Measurements from ENCODE around the gene BAD.
"Not testable (repeated sequence)": the region's sequence is repeated elsewhere in the genome, so short reads cannot be mapped to it uniquely, and the experiment has no call there.

BAD gene

DNA sequence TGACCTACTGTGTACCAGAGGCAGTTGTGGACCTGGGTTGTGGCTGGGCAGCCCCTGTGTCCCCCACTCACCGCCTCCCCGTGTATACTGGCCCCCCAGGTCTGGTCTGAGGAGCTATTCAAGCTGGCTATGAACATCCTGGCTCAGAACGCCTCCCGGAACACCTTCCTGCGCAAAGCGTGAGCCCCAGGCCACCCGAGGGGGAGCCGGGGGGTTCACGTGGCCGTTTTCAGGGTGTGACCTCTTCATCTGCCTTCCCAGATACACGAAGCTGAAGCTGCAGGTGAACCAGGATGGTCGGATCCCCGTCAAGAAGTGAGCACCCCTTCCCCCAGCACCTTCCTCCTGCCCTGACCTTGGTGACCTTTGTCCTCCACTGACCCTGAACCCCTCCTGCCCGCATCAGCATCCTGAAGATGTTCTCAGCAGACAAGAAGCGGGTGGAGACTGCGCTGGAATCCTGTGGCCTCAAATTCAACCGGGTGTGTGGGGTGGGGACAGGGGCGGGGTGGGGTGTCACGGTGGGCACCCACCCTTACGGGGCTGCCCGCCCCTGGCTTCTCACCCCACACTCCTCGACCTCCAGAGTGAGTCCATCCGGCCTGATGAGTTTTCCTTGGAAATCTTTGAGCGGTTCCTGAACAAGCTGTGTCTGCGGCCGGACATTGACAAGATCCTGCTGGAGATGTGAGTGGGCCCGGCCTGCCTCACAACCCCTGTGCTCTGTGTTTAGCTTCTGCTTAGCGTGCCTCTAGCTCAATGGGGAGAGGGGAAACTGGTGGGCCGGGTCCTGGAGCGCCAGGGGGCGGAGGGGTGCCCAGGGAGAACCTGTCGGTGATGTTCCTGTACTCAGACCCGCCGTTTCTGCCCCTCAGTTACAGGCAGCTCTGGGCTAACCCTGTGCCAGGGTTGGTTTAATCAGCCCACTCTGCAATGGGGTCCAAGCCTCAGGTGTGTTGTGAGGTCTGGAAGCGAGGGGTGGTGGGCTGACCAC lies 29.0 kb downstream of the BAD start:
- no peak for DNase-seq

DNA sequence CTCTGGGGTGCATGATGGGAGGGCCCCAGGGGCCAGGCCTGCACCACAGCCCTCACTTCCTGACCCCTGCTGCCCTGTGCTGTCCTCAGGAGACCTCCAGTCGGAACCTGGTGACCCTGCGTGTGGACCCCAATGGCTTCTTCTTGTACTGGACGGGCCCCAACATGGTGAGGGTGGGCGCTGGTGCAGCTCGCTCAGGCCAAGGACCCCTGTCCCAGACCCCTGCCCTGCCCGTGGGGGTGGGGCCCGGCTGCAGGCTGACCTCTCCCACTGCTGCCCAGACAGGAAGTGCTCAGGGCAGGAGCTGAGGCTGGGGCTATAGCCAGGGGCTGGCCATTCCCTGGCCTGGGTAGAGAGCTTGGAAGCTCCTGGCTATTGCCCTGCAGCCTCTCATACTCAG lies 30.1 kb downstream of the BAD start:
- no peak for DNase-seq

GRCh38 chr11:64253481-64253880 lies 31.0 kb downstream of the BAD start:
- DNase-seq, result no peak

DNA sequence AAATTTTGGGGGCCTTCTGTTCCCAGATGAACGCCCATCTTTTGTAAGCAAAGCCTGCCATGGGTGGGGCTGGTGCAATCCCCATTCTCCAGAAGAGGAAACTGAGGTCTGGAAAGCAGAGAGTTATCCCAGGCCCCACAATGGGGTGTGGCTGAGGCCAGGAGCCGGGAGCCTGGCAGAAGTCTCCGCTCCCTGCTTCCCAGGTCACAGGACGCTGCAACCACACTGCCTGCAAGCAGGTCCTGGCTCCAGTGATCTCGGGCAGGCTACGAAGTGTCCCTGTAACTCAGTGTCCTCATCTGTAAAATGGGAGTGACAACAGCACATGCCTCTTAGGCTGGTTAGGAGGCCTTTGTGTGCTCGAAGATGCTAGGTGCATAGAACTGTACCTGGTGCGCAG lies 31.4 kb downstream of the BAD start:
- DNase-seq, result no peak

DNA sequence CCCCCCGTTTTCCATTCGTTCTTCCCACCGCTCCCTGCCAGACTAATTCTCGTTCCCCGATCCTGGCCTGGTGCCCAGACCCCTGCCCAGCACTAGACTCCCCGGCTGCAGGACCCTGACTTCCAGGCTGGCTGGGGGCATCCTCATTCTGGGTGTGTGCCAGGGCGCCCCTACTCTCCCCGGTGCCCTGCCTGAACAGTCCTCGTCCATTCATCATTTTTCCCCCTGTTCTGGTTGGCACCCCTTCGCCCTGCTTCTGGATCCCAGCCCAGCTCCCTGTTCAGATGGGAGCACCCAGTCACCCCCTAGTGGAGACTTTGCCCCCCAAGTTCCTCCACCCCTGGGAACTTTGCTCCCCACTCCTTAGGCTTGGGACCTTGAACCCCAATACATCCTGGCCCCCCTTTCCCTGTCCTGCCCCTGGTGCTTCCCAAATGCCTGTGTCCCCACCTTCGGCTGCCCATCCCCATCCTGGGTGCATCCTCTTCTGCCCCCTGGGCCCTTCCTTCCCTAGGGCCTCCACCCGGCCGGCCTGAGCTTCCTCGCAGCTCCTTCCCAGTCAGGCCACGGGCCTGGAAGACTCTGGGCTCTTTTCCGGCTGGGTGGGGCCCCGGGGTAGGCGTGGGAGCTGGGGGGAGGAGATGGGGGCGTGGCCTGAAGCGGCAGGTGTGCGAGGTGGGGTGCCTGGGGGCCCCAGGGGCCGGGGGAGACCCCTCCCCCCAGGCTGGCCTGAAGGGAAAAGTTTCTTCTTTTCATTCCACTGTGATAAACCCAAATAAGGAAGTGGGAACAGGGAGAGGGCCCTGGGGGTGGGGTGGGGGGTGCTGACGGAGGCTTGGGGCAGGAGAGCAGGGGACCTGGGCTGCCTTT lies 32.2 kb downstream of the BAD start:
- no peak for DNase-seq

DNA sequence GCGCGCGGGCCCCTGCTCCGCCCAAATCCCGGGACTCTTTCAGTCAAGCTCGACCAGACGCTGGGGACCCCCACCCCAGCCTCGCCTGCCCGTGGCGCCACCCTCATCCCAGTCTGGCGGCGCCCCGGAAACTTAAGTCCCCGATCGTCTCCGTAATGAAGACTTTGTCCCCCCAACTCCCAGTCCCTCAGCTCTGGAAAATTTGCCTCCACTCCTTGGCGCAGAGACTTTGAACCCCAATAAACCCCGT lies 32.8 kb downstream of the BAD start:
- no peak for DNase-seq

DNA sequence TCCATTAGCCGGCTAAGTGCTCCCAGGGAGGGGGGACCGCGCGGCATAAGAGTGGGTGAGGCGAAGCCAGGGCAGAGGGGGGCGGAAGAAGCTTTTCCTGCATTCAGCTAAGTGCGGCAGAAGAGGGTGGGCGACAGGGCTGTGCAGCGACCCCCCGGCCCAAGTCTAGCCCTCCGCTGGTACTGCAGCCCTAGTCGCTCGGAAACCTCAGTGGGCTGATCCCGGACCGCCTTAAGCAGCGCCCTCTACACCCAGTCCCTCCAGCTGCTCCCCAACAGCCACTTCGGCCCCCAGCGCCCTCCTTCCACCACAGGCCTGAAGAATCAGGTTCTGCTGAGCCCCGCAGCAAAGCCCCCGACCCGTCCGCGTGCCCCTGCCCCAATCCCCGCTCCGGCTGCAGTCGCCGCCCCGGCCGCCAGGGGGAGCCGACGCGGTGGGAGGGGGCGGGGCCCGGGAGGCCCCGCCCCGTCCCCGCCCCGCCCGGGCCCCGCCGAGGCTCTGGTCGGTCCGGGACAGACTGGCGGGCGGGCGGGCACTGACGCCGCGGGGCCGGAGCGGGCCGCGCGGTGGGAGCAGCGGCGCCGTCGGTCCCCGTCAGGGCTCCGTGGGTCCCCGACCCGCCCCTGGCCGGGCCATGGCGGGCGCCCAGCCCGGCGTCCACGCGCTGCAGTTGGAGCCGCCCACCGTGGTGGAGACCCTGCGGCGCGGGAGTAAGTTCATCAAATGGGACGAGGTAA lies 33.3 kb downstream of the BAD start, which contains the start of gene PLCB3:
Gene PLCB3, plus strand, starts transcription at position 515 of the 737 bp plus-strand sequence. Its CDS starts 120 bp downstream, at position 635.
- DNase-seq, result no peak

DNA sequence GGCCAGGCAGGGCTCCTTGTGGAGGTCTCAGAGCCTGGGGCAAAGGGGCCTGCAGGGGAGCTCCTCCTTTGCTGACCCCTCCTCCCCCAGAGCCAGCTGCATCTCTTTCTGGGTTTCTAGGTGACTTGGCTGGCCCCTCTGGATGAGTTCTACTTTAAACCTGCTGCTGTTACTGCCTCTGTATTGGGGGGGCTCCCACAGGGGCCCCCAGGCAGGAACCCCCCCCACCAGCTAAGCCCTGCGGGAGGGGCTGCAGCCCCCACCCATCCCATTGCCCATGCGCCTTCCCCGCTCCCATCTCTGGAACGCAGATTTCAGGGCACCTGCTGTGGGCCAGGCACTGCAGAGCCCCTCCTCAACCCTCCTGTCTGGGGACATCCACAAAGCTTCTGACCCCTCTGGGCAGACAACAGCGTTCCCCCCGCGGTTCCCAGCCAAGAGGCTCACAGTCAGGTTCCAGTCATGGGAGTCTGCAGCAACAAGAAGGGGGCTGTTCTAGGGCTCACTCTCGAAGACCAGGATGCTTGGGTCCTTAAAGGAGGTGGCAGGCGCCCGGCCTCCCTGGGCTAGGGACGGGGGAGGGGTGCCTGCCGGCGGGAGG lies 34.0 kb downstream of the BAD start:
- DNase-seq, result no peak

- DNase-seq, result no peak
Observed at GRCh38 chr11:64249563-64250414, 34.7 kb downstream of the BAD start.

DNA sequence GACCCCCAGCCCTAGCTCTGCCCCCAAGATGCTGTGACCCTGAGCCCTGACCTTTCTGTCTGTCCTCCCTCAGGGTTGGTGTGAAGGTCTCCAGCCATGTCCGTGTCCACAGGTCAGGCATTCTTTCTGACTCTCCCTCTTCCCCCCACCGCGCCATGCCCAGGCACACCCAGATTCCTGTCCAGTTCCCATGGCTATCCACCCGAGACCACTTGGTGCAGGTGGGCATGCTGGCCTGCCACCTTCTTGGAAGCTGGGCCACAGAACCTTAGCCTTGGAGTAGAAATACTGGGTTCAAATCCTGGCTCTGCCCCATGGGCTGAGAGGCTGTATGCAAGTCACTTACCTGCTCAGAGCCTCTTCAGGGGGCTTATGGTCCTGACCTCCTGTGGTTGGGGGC lies 35.4 kb downstream of the BAD start:
- no peak for DNase-seq

GRCh38 chr11:64248578-64248977 lies 35.9 kb downstream of the BAD start:
- DNase-seq, result no peak

DNA sequence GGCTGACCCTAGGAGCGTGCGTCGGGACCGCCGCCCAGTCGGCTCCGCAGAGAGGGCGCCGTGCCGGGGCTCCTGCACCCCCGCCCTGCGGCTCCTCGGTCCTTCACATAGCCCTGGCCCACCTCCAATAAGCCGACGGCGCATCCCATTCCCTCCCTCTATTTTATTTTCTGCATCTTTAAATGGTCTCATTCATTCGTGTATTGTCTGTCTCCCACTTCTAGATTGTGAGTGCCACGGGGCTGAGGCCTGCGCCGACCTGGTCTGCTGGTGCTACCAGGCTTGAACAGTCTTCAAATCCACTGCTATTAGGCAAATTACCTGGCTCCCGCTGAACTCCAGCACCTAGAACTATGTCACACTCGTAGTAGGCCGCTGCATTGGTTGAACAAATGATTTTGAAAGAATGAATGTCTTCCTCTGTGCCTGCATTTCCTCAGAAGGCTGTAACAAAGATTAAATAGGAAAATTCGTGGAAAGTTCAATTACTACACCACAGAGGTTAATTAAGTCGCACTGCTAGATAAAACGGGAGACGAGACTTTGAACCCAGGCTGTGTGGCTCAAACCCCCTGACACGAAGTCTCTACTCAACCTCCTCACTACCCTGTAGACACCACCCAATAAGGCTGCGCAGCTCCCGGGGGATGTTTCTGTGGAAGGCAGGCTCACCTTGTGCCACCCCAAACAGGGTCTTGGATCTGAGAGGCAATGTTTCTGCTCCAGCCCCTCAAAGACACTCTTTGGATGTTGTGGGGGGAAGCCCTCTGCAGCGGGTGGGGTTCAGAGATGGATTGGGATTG lies 36.5 kb downstream of the BAD start:
- no peak for DNase-seq

DNA sequence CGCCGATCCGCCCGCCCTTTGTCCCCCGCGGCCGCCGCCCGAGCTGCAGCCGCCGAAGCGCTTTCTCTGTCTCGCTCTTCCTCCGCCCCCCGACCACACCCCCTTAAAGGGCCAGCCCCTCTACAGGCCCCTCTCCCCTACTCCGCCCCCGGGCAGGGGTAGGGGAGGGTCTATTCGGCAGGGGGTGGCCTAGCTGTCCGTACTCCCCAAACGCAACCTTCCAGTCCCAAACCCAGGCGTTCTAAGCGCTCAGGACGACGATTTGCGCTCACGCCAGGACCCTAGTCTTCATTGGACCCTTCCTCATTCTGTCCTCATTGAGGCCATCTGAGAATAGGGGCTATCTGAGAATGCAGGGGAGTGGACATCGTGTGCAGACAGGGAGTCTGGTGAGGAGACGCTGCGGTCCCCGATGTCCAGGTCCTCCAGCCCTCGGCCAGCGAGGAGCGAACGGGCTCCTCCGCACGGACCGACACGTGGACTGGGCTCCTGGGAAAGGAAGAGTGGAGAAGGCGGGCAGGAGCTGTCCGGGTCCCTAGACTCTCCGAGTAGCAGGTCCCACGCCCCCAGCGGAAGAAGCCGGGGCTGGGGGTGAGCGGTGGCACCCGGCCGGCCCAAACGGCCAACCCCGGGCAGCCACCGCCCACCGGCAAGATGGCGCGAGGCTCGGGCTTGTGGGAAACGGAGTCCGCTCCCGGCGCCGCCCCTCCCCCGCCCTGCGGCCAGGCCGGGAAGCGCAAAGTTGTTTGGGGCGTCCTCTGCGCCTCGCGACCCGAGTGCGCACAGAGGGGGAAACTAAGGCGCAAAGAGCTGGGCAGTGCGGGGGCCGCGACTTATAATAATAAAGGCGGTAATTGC lies 37.4 kb downstream of the BAD start, which contains the start of gene PPP1R14B:
Gene PPP1R14B, minus strand, starts transcription at position 73 of the 858 bp plus-strand sequence. CDS start 270 bp downstream, outside the sequence.
- DNase-seq, result peak; percentile 75

- DNase-seq, result not testable (repeated sequence)
Observed at GRCh38 chr11:64246621-64246870, 37.9 kb downstream of the BAD start.

DNA sequence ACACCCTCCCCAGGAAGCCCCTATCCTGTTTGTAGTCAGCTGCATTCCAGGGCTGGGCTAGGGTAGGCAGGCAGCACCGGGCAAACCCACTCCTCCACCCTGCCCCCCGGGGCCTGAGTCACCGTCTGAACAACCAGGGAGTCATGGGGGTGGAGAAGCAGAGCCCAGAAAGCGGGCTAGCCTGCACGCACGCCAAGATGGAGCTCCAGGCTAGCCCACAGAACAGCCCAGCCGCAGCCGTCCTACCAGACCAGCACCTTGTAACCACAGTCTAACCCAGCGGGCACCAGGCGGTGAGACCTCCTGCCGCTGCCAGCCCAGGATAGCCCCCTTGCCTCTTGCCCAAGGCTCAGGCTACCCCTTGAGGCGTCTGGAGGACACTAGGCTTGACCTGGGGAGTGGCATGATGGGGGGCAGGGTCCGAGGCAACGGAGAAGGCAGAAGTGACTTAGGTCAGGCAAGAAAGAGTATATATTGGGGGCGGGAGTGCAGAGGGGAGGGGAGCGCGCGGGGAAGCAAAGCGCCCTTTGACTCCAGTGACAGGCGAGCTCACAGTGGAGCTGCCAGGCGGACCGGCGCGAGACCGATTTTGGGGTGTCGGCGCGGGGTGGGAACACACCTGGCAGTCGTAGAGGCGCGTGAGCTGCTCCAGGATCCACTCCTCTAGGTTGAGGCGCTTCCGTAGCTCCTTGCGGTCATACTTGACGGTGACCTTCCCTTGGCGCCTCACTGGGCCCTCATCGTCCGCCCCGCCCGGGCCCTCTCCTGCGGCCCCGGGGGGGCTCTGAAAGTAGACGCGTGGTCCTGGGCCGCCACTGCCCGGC lies 38.5 kb downstream of the BAD start:
- DNase-seq, result peak; percentile 18

DNA sequence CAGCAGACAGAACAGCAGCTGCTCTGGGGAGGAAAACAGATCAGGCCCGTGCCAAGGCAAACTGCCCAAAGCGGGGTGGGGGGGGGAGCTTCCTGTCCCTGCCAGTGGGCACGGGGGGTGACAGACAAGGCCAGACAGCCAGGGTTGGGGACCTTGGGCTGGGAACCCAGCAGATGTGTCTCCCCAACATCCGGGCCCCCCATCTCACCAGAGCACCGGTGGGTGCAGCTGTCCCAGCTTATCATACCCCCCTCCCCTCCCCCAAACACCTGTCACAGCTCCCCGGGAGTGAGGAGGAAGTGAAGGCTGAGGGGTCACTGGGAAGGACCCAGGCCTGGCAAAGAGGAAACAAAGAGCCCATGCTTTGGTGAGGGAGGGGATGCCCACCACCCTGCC lies 39.1 kb downstream of the BAD start:
- DNase-seq, result no peak

DNA sequence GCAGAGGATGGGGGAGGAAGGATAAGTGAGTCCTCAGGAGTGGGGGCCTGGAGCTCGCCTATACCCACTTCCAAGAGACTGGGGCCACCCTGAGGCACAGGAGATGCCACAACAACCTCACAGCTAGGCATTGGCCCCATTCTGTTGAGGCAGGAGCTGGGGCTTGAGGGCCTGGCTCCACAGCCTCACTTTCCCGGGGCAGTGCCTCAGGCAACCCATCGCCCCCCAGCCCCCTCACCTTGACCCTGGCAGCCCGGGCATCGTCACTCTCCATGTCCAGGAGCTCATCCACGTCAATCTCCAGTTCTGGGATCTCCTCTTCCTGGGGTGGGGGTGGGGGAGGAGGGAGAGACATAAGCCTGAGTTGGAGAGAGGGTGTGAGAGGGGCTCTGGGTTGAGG lies 39.5 kb downstream of the BAD start:
- no peak for DNase-seq

GRCh38 chr11:64244107-64244506 lies 40.4 kb downstream of the BAD start:
- no peak for DNase-seq

GRCh38 chr11:64243236-64243854 lies 41.1 kb downstream of the BAD start:
- DNase-seq, result no peak

All from NCI-H446 treated with DMSO at 0.1 percent for 48 hours (cell line).